LNCAP (cell line): ENCODE data around the gene USP3.

Experiments
- CTCF ChIP-seq: fragments of 450-650 bp; IDR thresholded peaks from 2 replicates; pipeline ENCODE4 v1.5.1; 2017; ENCODE audit warnings: mild to moderate bottlenecking

The USP3 gene

GRCh38 chr15:63601026-63601703 lies 96.8 kb downstream of the USP3 start:
- TF ChIP-seq CTCF, result no peak; the same call in 1 of the 2 replicates

- TF ChIP-seq CTCF, result no peak
Measured at GRCh38 chr15:63601704-63602185, 97.4 kb downstream of the USP3 start.

- TF ChIP-seq CTCF, result no peak
Measured at GRCh38 chr15:63602595-63602994, 98.2 kb downstream of the USP3 start.

- no peak for TF ChIP-seq CTCF
Measured at GRCh38 chr15:63603516-63603915, 99.1 kb downstream of the USP3 start.

GRCh38 chr15:63604281-63604680 lies 99.9 kb downstream of the USP3 start:
- TF ChIP-seq CTCF, result no peak

GRCh38 chr15:63605036-63605435 lies 100.6 kb downstream of the USP3 start:
- TF ChIP-seq CTCF, result no peak

- TF ChIP-seq CTCF, result no peak
Measured at GRCh38 chr15:63605816-63606215, 101.4 kb downstream of the USP3 start.

GRCh38 chr15:63606308-63606707 lies 101.9 kb downstream of the USP3 start:
- TF ChIP-seq CTCF, result no peak
